Ovary (tissue), 3 donors: ENCODE measurements around the gene UTP14A.

Experiments used
- POLR2A ChIP-seq: fragments of 450-650 bp; IDR thresholded peaks from one replicate; pipeline ENCODE4 v1.6.1; 2017; ENCODE audit warnings: antibody characterized with exemption, mild to moderate bottlenecking, moderate library complexity
- TF ChIP-seq, protein P1 (sequence below), 3 donors: fragments of 450-650 bp in 2 of 3; fragments of 200-600 bp in 1 of 3; IDR thresholded peaks; one replicate each; pipeline versions ENCODE4 v1.5.1 to v1.8.0; 2016 to 2022; ENCODE audit warnings: antibody characterized with exemption in 3 of 3, mild to moderate bottlenecking in 1 of 3
- donor health status: DM: no; HTN: no; CAD: no.

GRCh38 chrX:129958083-129958465 is 52.1 kb downstream of the UTP14A start:
- TF ChIP-seq, protein P1, sequence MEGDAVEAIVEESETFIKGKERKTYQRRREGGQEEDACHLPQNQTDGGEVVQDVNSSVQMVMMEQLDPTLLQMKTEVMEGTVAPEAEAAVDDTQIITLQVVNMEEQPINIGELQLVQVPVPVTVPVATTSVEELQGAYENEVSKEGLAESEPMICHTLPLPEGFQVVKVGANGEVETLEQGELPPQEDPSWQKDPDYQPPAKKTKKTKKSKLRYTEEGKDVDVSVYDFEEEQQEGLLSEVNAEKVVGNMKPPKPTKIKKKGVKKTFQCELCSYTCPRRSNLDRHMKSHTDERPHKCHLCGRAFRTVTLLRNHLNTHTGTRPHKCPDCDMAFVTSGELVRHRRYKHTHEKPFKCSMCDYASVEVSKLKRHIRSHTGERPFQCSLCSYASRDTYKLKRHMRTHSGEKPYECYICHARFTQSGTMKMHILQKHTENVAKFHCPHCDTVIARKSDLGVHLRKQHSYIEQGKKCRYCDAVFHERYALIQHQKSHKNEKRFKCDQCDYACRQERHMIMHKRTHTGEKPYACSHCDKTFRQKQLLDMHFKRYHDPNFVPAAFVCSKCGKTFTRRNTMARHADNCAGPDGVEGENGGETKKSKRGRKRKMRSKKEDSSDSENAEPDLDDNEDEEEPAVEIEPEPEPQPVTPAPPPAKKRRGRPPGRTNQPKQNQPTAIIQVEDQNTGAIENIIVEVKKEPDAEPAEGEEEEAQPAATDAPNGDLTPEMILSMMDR (IDR thresholded peaks at IDR 0.05) = no peak
- no peak for TF ChIP-seq POLR2A
